SJSA1 (cell line): Measurements from ENCODE around the gene LY6G5B. TPM values are rescaled to one million over a fixed set of nuclear protein-coding genes. Genes with fewer than 3 reads are reported as not detected.

ENCODE experiments used
- DNase-seq, 2 experiments: peaks; one replicate each; pipeline ENCODE4 v3.0.0-alpha.2; 2015 to 2020; ENCODE audit warnings: low spot score in 2 of 2, low read depth in 1 of 2
- H3K27ac ChIP-seq: fragments of 250-450 bp; sonication (Bioruptor Pico); 2 replicates; pipeline ENCODE4 v1.5.1; 2020; ENCODE audit warnings: mild to moderate bottlenecking, moderate library complexity
- H3K27me3 ChIP-seq: fragments of 250-450 bp; sonication (Bioruptor Pico); replicated peaks from 2 replicates; pipeline ENCODE4 v1.5.1; 2020; ENCODE audit warnings: mild to moderate bottlenecking, moderate library complexity
- H3K36me3 ChIP-seq: fragments of 250-450 bp; sonication (Bioruptor Pico); 2 replicates; pipeline ENCODE4 v1.5.1; 2020; ENCODE audit warnings: mild to moderate bottlenecking
- H3K4me1 ChIP-seq: fragments of 250-450 bp; sonication (Bioruptor Pico); replicated peaks from 2 replicates; pipeline ENCODE4 v1.6.1; 2021; ENCODE audit warnings: mild to moderate bottlenecking
- H3K4me3 ChIP-seq: fragments of 250-450 bp; sonication (Bioruptor Pico); 2 replicates; pipeline ENCODE4 v1.5.1; 2020; ENCODE audit warnings: mild to moderate bottlenecking
- H3K9me3 ChIP-seq: fragments of 250-450 bp; sonication (Bioruptor Pico); replicated peaks from 2 replicates; pipeline ENCODE4 v1.5.1; 2020; ENCODE audit warnings: mild to moderate bottlenecking
- total RNA-seq: library from RNA; depleted of rRNA; stranded (reverse); fragments of >200 nt; shearing (Covaris generic); gene quantifications from 2 replicates; pipeline ENCODE4 v1.2.3, GENCODE V29; 2014

The LY6G5B gene
- total RNA-seq, 1 experiment from 2014 or later = 1.6 TPM

DNA sequence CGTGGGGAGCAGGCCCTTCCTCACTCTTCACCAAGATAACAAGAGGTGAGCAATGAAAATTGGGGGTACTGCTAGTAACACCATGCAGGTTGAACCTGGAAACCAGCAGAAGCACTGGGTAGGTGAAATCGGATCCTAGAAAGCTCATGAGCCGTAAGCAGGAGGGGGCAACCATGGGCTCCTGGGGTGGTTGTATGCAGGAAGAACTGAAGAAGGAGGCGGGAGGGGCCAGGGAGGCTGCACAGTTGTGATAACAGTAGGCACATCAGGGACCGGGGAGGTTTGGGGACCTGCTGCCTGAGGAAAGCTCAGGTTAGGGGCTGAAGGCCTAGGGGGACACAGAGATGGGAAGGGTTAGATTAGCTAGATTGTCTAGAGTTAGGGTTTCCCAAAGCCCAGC, 16.7 kb downstream of the LY6G5B start:
- Histone ChIP-seq H3K27ac (no peak overlapping the region), H3K4me3 (no peak overlapping the region), H3K27me3 (no peaks in the 10 kb centered on the region), H3K36me3 (peaks cover 45% of the 10 kb centered on the region), H3K4me1 (peaks cover under 1% of the 10 kb centered on the region), H3K9me3 (no peaks in the 10 kb centered on the region)
- no peak for DNase-seq

DNA sequence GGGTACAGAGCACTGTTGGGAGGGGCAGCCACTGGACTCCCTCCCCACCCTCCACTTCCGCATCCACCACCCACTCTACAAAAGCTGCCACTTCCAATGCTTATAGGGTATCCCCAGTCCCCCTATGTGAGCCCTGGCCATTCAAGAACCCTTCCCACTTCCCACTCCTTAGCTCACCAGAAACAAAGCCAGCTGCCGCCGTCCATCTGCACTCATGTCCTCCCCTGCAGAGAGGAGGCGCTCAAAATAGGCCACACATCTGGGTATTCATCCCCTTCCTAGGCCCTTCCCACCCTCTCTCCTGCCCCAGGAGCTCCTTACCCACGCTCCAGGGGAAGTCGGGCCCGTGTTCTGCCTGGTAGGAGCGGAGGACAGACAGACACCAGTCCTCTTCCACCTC, 17.5 kb downstream of the LY6G5B start:
- H3K4me1 ChIP-seq = no peaks in the 10 kb centered on the region
- H3K27ac ChIP-seq = no peak overlapping the region
- H3K27me3 ChIP-seq = no peaks in the 10 kb centered on the region
- H3K4me3 ChIP-seq = no peak overlapping the region
- H3K9me3 ChIP-seq = no peaks in the 10 kb centered on the region
- peaks cover 52% of the 10 kb centered on the region for H3K36me3 ChIP-seq
- no peak for DNase-seq

DNA sequence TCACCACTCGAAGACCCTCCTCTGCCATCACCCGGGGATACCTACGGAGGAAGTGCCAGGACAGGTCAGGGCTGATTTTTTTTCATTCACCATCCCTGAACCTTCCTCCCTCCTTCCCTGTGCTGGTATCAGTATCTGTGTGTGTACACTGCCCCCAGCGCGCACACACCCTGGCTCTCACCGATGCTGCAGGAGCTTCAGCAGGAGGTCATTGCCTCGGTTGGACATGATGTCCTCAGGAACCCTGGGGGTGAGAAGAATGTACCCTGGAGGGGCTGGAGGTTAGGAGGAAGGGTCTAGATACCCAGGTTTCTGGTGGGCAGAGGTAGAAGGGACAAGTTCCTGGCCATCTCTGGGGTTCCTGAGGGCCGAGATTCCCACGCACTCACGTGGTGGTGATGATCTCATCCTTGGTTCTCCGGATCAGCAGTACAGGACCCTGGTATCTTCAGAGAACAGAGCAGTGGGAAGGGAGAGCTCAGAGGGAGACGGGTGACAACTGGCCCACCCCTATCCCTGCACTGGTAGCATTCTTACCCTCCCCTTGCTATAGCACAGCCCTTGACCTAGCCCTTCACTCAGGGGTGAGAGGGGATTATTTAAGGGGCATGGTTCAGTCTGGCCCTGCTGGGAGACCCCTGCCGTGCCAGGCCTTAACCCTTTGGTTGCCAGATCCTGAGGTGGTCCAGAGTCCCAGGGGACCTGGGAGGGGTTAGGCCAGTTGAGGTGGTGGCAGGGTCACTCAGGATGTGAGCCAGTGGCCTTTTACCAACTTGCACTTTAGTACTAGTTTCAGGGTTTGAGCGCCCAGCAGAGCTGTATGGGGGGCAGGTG, 18.3 kb downstream of the LY6G5B start:
- Histone ChIP-seq H3K9me3 (no peaks in the 10 kb centered on the region), H3K36me3 (peaks cover 57% of the 10 kb centered on the region), H3K4me3 (no peak overlapping the region), H3K27me3 (no peaks in the 10 kb centered on the region), H3K4me1 (no peaks in the 10 kb centered on the region), H3K27ac (no peak overlapping the region)
- no peak for DNase-seq

DNA sequence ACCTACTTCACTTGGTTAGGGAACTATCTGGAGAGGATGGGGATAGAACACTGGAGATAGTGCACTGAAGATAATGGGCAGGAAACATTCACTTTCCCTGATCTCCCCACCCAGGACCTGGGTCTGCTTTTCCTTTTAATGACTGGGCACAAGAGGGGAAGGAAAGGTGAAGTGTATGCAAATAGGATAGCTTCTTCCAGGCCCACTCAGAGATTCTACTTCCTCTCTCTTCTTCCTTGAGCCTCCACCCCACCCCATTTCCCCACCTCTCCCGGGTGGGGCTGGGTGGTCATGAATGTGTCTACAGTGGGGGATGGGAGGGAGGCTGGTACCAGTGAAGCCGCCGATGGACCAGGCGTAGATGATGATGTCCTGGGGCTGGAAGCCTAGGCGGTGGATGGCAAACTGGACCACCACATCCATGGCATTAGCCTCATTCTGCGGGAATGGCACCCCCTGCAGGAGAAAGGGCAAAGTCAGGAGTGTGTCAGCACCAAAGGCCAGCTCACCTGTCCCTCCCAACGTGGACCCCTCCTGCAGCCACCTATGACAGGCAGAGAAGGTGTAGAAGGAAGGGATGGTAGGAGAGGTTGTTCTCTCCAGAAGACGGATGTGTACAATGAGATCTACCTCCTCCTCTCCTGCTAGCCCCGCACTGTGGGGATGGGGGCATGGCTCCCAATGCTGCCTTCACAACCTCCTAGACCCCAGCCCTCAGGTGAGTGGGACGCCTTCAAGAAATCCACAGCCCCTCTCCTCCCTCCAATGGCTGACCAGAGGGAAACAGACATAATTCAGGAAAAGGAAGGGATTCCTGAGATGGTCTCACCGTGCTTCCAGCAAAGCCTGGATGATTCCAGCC, 19.7 kb downstream of the LY6G5B start:
- Histone ChIP-seq H3K4me3 (no peak overlapping the region), H3K27ac (no peak overlapping the region), H3K9me3 (no peaks in the 10 kb centered on the region), H3K36me3 (peaks cover 69% of the 10 kb centered on the region), H3K4me1 (no peaks in the 10 kb centered on the region), H3K27me3 (no peaks in the 10 kb centered on the region)
- no peak for DNase-seq

DNA sequence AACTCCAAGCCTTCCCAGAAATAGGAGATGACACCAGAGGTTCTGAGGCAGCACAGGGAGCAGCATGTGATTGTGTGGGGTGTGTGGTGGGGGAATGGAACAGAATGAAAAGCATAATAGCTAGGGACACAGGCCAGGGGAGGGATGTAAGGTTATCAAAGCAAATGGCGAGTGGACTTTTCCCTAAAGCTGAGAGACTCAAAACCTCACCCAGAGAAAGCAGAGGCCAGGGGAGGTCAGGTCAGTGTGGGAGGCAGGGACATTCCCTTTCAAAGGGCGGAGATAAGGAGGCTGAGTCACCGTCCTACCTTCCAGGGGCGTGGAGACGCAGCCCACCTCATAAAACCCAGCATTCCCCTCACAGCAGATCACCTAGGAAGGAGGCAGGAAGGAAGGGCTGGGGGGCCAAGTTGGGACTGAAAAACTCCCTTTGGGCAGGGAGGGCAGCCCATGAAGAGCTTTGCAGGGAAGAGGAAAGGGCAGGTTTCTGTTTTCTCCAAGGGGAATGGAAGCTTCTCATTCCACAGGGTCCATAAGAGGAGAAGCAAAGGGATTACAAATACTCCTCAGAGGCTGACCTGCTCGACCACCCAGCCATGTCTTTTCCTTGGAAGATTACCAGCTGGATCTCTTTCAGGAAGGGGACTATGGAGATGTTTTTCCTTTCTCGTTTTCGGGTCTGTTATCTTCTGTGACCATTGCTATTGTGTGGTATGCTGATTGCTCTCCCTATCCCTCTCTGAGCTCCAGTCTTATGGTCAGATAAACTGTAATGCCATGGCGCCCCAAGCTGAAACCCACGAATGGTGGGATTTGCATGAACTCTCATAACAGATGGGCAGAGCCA, 20.7 kb downstream of the LY6G5B start:
- Histone ChIP-seq H3K4me3 (no peak overlapping the region), H3K36me3 (peaks cover 74% of the 10 kb centered on the region), H3K4me1 (no peaks in the 10 kb centered on the region), H3K27ac (no peak overlapping the region), H3K27me3 (no peaks in the 10 kb centered on the region), H3K9me3 (no peaks in the 10 kb centered on the region)
- no peak for DNase-seq

DNA sequence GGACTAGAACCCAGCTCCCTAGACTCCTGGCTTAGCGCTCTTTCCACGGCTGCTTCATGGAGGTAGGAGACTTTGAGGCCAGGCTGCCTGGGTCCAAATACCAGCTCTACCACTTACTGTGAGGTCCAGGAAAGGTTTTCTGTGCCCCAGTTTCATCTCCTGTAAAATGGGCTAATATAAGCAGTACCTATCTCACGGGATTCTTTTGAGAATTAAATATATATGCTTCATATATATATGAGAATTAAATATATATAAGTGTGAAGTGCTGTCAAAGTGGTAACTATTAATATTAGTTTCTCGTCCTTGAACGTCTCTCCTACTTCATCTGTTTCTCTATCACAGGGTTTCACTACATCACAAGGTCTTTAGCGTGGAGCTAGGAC, 21.3 kb downstream of the LY6G5B start:
- Histone ChIP-seq H3K27ac (no peak overlapping the region), H3K4me1 (no peaks in the 10 kb centered on the region), H3K9me3 (no peaks in the 10 kb centered on the region), H3K27me3 (no peaks in the 10 kb centered on the region), H3K36me3 (peaks cover 78% of the 10 kb centered on the region), H3K4me3 (no peak overlapping the region)
- DNase-seq = no peak

DNA sequence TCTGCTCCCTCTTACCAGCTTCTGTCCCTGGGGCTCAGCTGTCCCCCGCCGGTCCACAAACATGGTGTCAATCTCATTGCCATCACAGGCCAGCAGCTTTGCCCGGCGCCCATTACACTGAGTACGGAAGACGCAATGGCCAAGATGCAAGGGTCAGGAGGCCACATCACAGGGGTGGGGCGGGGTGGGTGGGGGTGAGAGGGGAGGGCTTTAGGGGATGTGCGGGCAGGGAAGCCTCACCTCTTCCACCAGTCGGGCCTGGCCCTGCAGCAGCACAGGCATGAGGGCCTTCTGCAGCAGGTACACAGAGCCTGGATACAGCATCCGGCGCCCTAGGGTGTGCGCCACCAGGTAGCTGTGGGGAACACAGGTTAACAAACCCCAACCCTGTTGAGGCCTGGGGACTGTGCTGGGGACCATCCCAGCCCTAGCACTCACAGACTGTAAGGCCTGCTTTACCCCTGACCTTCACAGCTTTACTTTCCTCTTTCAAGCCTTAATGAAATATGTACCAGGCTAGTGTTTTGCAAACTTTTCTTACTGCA, 21.9 kb downstream of the LY6G5B start:
- H3K27ac ChIP-seq = no peak overlapping the region
- no peak overlapping the region for H3K4me3 ChIP-seq
- H3K27me3 ChIP-seq = no peaks in the 10 kb centered on the region
- no peak for DNase-seq
- H3K4me1 ChIP-seq = no peaks in the 10 kb centered on the region
- H3K9me3 ChIP-seq = no peaks in the 10 kb centered on the region
- peaks cover 75% of the 10 kb centered on the region for H3K36me3 ChIP-seq

DNA sequence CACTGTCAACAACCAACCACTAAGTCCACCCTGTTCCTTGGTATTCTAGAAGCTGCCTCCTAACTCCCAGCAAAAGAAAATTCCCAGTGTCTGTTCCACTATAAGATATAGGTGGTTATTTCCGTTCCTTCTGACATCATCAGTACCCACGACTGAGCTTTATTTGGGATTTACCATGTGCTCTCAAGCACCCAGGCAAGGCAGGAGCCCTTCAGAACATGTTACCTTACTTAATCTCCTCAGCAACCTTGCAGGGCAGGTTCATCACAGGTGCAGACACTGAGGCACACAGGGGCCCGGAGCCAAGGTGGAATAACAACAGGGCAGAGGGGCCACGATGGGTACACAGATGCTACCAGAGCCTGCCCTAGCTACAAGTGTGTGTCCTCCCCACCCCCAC, 22.6 kb downstream of the LY6G5B start:
- Histone ChIP-seq H3K27ac (no peak overlapping the region), H3K27me3 (no peaks in the 10 kb centered on the region), H3K36me3 (peaks cover 75% of the 10 kb centered on the region), H3K4me1 (no peaks in the 10 kb centered on the region), H3K9me3 (no peaks in the 10 kb centered on the region), H3K4me3 (no peak overlapping the region)
- no peak for DNase-seq

DNA sequence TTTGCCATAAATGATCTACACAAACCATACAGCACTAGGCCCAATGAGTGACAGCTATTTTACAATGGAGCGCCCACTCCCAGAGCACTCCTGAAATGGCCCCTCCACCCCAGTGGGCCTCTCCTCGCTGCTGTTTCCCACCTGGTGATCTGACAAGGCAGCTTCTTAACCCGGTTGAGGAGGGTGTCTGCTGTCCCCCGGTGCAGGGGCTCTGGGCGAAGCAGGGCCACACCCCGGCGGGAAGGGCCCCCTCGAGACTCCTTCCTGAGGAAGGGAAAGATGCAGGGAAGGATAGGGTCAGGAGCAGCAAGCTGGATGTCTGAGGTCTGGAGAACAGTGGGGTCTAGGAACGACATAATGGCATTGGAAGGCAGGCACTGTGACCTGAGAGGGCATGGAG, 23.1 kb downstream of the LY6G5B start:
- no peak overlapping the region for H3K27ac ChIP-seq
- no peak for DNase-seq
- no peak overlapping the region for H3K4me3 ChIP-seq
- H3K9me3 ChIP-seq = no peaks in the 10 kb centered on the region
- H3K4me1 ChIP-seq = no peaks in the 10 kb centered on the region
- no peaks in the 10 kb centered on the region for H3K27me3 ChIP-seq
- peaks cover 77% of the 10 kb centered on the region for H3K36me3 ChIP-seq

DNA sequence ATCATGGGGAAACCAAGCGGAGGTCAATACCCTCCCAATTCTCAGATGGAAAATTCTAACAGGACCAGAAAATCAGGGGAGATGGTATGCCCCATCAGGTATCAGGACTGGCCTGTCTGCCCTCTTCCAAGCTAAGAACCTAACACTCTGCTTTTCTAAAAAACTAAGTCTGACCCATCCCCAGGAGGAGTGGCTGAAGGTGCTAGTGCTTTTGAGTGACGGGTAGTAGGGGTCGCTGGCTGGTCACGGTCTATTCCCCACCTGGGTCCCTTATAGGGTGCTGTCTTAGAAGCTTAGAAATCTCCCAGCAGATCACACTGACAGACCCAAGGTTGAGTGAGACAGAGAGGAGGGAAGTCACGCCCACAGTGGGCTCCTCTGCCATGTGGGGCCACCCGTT, 23.8 kb downstream of the LY6G5B start:
- no peak overlapping the region for H3K27ac ChIP-seq
- H3K36me3 ChIP-seq = peaks cover 71% of the 10 kb centered on the region
- H3K4me3 ChIP-seq = no peak overlapping the region
- no peaks in the 10 kb centered on the region for H3K4me1 ChIP-seq
- DNase-seq = no peak
- H3K9me3 ChIP-seq = no peaks in the 10 kb centered on the region
- H3K27me3 ChIP-seq = no peaks in the 10 kb centered on the region

DNA sequence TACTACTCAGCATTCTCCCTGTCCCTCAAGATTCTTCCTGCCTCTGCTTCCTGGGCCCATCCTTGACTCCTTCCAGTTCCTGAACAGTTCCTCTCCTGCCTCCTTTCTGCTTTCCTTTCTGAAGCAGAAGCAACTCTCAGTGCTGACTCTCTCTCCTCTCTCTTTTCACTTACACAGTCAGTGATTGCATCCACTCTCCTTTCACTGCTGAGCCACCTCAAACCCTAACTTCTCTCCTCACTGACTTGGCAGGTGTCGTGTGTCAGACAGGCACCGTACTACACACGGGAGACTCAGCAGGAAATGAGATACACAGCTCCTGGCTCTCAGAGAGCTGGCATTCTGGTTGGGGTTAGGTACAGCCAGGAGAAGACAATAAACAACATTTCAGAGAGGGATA, 27.8 kb downstream of the LY6G5B start:
- Histone ChIP-seq H3K9me3 (no peaks in the 10 kb centered on the region), H3K27ac (no peak overlapping the region)
- no peak for DNase-seq

DNA sequence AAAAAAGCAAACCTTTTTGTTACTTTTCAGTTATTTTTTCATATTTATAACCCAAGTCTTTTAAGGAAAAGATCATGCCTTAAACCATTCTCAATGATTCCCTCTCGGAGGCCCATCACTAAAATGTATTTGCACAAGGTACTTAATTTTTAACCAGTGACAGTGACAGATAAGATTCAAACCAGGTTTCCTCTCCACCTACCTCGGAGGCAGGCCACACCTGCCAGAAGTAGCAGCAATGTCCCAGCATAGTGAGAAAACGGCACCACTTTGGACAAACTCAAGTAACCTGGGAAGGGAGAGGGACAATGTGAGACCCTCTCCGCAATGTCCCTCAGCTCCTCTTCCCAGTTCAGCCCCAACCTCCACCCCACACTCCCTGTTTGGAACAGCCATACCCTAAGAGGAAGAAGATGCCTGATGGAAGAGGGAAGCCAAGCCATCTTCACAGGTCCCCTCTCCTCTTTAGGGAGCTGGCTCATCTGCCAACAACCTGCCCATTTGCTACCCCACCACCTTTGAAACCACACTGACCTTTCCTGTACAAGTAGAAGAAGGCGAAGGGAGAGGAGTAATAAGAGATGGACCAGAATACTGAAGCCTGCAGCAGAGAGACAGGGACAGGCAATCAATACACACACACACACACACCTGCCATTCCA, 31.1 kb downstream of the LY6G5B start:
- no peaks in the 10 kb centered on the region for H3K9me3 ChIP-seq
- H3K4me1 ChIP-seq = peaks cover 21% of the 10 kb centered on the region
- H3K4me3 ChIP-seq = no peak overlapping the region
- H3K27me3 ChIP-seq = no peaks in the 10 kb centered on the region
- no peak for DNase-seq
- no peak overlapping the region for H3K27ac ChIP-seq
- peaks cover 27% of the 10 kb centered on the region for H3K36me3 ChIP-seq

More for the DNA sequence above, 27.8 kb downstream of the LY6G5B start:
- Histone ChIP-seq H3K27me3 (no peaks in the 10 kb centered on the region), H3K4me1 (peaks cover 6% of the 10 kb centered on the region), H3K36me3 (peaks cover 57% of the 10 kb centered on the region), H3K4me3 (no peak overlapping the region)
